ENCODE measurements around the gene HEMK1. TPM values are rescaled to one million over a fixed set of nuclear protein-coding genes. Genes with fewer than 3 reads are reported as not detected.

HEMK1 gene
- total RNA-seq, 1 donor from 2014 or later: 16.8 TPM

GRCh38 chr3:50599115-50599715, 29.9 kb downstream of the HEMK1 start:
- ATAC-seq (no peak), DNase-seq (ENCODE audit: low spot score) (no peak)

- no peak for DNase-seq (ENCODE audit: low spot score)
- no peak for ATAC-seq
Measured at GRCh38 chr3:50599716-50600118, 30.4 kb downstream of the HEMK1 start.

- DNase-seq (ENCODE audit: low spot score) (no peak), ATAC-seq (peak; percentile 2)
Measured at GRCh38 chr3:50600141-50600753, 30.9 kb downstream of the HEMK1 start.

- peak; percentile 98 for DNase-seq (ENCODE audit: low spot score)
- peak; percentile 62 for ATAC-seq
Measured at GRCh38 chr3:50600841-50601591, 31.7 kb downstream of the HEMK1 start.

GRCh38 chr3:50602595-50603191, 33.4 kb downstream of the HEMK1 start:
- no peak for ATAC-seq
- DNase-seq (ENCODE audit: low spot score): no peak

- ATAC-seq: no peak
- DNase-seq (ENCODE audit: low spot score): no peak
Measured at GRCh38 chr3:50603261-50604109, 34.2 kb downstream of the HEMK1 start.

GRCh38 chr3:50604110-50604621, 34.8 kb downstream of the HEMK1 start:
- ATAC-seq: no peak

GRCh38 chr3:50604628-50605588, 35.6 kb downstream of the HEMK1 start:
- peak; percentile 92 for DNase-seq (ENCODE audit: low spot score)
- ATAC-seq: peak; percentile 57

More at GRCh38 chr3:50604110-50604621, 34.8 kb downstream of the HEMK1 start:
- no peak for DNase-seq (ENCODE audit: low spot score)

- ATAC-seq (peak; percentile 62), DNase-seq (ENCODE audit: low spot score) (peak; percentile 83)
Measured at GRCh38 chr3:50605901-50606326, 36.6 kb downstream of the HEMK1 start.

- no peak for ATAC-seq
- no peak for DNase-seq (ENCODE audit: low spot score)
Measured at GRCh38 chr3:50606596-50606995, 37.3 kb downstream of the HEMK1 start.

- ATAC-seq (no peak), DNase-seq (ENCODE audit: low spot score) (no peak)
Measured at GRCh38 chr3:50607271-50608091, 38.2 kb downstream of the HEMK1 start.

- no peak for DNase-seq (ENCODE audit: low spot score)
- no peak for ATAC-seq
Measured at GRCh38 chr3:50608278-50608677, 39.0 kb downstream of the HEMK1 start.

- ATAC-seq: no peak
- no peak for DNase-seq (ENCODE audit: low spot score)
Measured at GRCh38 chr3:50609071-50609762, 39.9 kb downstream of the HEMK1 start.

GRCh38 chr3:50609763-50610085, 40.4 kb downstream of the HEMK1 start:
- DNase-seq (ENCODE audit: low spot score) (no peak), ATAC-seq (no peak)

- DNase-seq (ENCODE audit: low spot score) (no peak), ATAC-seq (no peak)
Measured at GRCh38 chr3:50610181-50610971, 41.1 kb downstream of the HEMK1 start.

GRCh38 chr3:50610992-50611463, 41.7 kb downstream of the HEMK1 start:
- no peak for DNase-seq (ENCODE audit: low spot score)
- ATAC-seq: no peak
